ENCODE data around the gene MSI2. TPM values are rescaled to one million over a fixed set of nuclear protein-coding genes. Genes with fewer than 3 reads are reported as not detected.

Gene MSI2
- total RNA-seq, 1 donor from 2014 or later: 67.9 TPM

DNA sequence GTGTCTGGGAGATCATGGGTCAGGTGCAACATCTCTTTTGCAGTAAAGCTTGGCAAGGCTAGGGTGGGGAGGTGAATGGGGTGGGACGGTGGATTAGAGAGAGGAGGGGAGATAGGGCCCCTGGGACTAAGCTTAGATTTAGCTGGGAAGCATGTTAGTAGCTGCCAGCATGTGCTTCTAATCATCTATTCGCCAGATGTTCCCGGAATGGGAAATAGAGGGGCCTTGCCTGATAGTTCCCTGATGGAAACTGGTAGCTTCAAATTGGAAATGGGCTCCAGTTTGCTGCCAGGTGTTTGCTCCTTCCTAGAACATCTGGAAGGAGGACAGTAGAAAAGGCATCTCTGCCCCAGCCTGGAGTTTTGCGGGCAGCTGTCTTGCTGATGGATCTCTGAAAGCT, 312.7 kb downstream of the MSI2 start:
- H3K4me3 Mint-ChIP-seq (ENCODE audit: unreplicated experiment): no peak overlapping the region
- H3K27ac Mint-ChIP-seq (ENCODE audit: unreplicated experiment): no peak overlapping the region
- TF ChIP-seq, protein P1, sequence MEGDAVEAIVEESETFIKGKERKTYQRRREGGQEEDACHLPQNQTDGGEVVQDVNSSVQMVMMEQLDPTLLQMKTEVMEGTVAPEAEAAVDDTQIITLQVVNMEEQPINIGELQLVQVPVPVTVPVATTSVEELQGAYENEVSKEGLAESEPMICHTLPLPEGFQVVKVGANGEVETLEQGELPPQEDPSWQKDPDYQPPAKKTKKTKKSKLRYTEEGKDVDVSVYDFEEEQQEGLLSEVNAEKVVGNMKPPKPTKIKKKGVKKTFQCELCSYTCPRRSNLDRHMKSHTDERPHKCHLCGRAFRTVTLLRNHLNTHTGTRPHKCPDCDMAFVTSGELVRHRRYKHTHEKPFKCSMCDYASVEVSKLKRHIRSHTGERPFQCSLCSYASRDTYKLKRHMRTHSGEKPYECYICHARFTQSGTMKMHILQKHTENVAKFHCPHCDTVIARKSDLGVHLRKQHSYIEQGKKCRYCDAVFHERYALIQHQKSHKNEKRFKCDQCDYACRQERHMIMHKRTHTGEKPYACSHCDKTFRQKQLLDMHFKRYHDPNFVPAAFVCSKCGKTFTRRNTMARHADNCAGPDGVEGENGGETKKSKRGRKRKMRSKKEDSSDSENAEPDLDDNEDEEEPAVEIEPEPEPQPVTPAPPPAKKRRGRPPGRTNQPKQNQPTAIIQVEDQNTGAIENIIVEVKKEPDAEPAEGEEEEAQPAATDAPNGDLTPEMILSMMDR (IDR thresholded peaks at IDR 0.05; ENCODE audit: insufficient read depth, low read depth, low read length): no peak
- TF ChIP-seq EZH2 (IDR thresholded peaks at IDR 0.05; ENCODE audit: insufficient read depth, low read length): no peak
- Histone ChIP-seq H2AFZ (ENCODE audit: low read depth, low read length) (no peak overlapping the region), H3K36me3 (ENCODE audit: insufficient read depth, low read length) (no peaks in the 10 kb centered on the region), H3K4me3 (ENCODE audit: insufficient read depth, low read depth, low read length) (no peak overlapping the region), H3K9ac (ENCODE audit: low read length) (no peak overlapping the region), H3K4me2 (ENCODE audit: low read length) (no peak overlapping the region), H3K27me3 (ENCODE audit: insufficient read depth, low read length) (no peaks in the 10 kb centered on the region), H4K20me1 (ENCODE audit: insufficient read depth, low read length) (peaks cover 12% of the 10 kb centered on the region), H3K79me2 (ENCODE audit: insufficient read depth, low read length) (no peaks in the 10 kb centered on the region), H3K4me1 (ENCODE audit: insufficient read depth, low read length) (no peaks in the 10 kb centered on the region), H3K9me3 (ENCODE audit: insufficient read depth, low read depth, low read length) (no peaks in the 10 kb centered on the region), H3K27ac (ENCODE audit: low read depth, low read length) (no peak overlapping the region)
- H3K27me3 Mint-ChIP-seq (ENCODE audit: low read depth, unreplicated experiment): no peaks in the 10 kb centered on the region
- H3K4me1 Mint-ChIP-seq (ENCODE audit: low read depth, unreplicated experiment): peaks cover 2% of the 10 kb centered on the region
- no peaks in the 10 kb centered on the region for H3K9me3 Mint-ChIP-seq (ENCODE audit: unreplicated experiment)
- no peak for DNase-seq (ENCODE audit: low read depth)
- H3K36me3 Mint-ChIP-seq (ENCODE audit: low read depth, unreplicated experiment): peaks cover 15% of the 10 kb centered on the region
- FAIRE-seq: no peak

DNA sequence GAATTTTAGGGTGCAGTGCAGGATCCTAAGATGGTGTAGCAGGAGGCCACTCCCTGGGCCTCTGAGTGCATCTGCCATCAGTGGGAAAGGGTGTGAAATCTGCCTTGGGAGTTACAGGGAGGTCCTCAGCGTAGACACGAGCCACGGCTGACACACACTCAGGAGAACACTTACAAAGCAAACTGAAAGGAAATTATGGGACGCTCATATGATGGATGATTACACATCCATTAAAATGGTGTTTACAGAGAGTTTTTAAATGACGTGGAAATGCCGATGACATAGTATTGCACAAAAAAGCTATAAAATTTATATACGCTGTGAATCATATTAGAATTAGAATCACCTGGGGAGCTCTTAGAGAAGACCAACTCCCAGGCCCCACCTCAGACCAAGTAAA, 313.5 kb downstream of the MSI2 start:
- Mint-ChIP-seq H3K27me3 (ENCODE audit: low read depth, unreplicated experiment) (no peaks in the 10 kb centered on the region), H3K9me3 (ENCODE audit: unreplicated experiment) (no peaks in the 10 kb centered on the region), H3K27ac (ENCODE audit: unreplicated experiment) (no peak overlapping the region), H3K4me3 (ENCODE audit: unreplicated experiment) (no peak overlapping the region), H3K36me3 (ENCODE audit: low read depth, unreplicated experiment) (peaks cover 17% of the 10 kb centered on the region), H3K4me1 (ENCODE audit: low read depth, unreplicated experiment) (peaks cover 2% of the 10 kb centered on the region)
- Histone ChIP-seq H3K4me1 (ENCODE audit: insufficient read depth, low read length) (no peaks in the 10 kb centered on the region), H3K27me3 (ENCODE audit: insufficient read depth, low read length) (no peaks in the 10 kb centered on the region), H3K27ac (ENCODE audit: low read depth, low read length) (no peak overlapping the region), H3K9ac (ENCODE audit: low read length) (no peak overlapping the region), H3K79me2 (ENCODE audit: insufficient read depth, low read length) (no peaks in the 10 kb centered on the region), H3K9me3 (ENCODE audit: insufficient read depth, low read depth, low read length) (no peaks in the 10 kb centered on the region), H3K4me2 (ENCODE audit: low read length) (no peak overlapping the region), H4K20me1 (ENCODE audit: insufficient read depth, low read length) (peaks cover 12% of the 10 kb centered on the region), H3K4me3 (ENCODE audit: insufficient read depth, low read depth, low read length) (no peak overlapping the region), H2AFZ (ENCODE audit: low read depth, low read length) (no peak overlapping the region), H3K36me3 (ENCODE audit: insufficient read depth, low read length) (no peaks in the 10 kb centered on the region)
- DNase-seq (ENCODE audit: low read depth) (no peak), FAIRE-seq (no peak)
- no peak for TF ChIP-seq EZH2 (IDR thresholded peaks at IDR 0.05; ENCODE audit: insufficient read depth, low read length)

DNA sequence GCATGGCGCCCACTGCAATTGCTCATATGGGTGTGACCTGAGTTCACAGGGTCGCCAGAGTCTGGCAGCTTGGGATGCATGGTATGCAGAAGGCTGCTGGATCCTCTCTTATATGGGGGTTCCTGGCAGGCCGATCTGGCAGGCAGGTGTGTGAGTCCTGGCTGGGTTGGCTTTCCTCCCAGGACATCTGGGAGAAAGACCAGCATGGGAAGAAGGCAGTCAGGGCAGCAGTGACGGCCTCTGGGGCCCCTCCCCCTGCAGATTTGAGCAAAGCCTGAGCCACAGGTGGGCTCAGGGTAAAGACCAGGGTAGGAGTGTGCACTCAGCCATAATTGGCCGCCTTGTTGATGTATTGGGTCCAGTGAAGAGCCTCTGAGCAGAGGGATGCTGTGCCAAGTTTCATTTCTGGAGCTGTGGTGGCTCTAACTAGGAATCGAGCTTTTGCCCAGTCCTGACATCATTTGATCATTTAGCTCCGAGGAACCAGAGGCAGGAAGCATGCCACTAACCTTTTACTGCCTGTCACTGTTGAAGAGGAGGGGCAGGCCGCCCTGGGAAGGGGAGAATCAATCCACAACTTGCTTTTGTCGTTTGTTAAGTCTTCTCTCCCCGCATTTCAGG, 314.5 kb downstream of the MSI2 start:
- no peaks in the 10 kb centered on the region for H3K79me2 ChIP-seq (ENCODE audit: insufficient read depth, low read length)
- FAIRE-seq: no peak
- no peak overlapping the region for H3K4me3 ChIP-seq (ENCODE audit: insufficient read depth, low read depth, low read length)
- Mint-ChIP-seq H3K4me1 (ENCODE audit: low read depth, unreplicated experiment) (peaks cover 2% of the 10 kb centered on the region), H3K4me3 (ENCODE audit: unreplicated experiment) (no peak overlapping the region), H3K27ac (ENCODE audit: unreplicated experiment) (peak overlapping the region; percentile 19), H3K27me3 (ENCODE audit: low read depth, unreplicated experiment) (no peaks in the 10 kb centered on the region), H3K9me3 (ENCODE audit: unreplicated experiment) (no peaks in the 10 kb centered on the region), H3K36me3 (ENCODE audit: low read depth, unreplicated experiment) (peaks cover 15% of the 10 kb centered on the region)
- no peak overlapping the region for H3K27ac ChIP-seq (ENCODE audit: low read depth, low read length)
- TF ChIP-seq EZH2 (IDR thresholded peaks at IDR 0.05; ENCODE audit: insufficient read depth, low read length): no peak
- TF ChIP-seq, protein P1 (IDR thresholded peaks at IDR 0.05; ENCODE audit: insufficient read depth, low read depth, low read length): no peak
- H3K9me3 ChIP-seq (ENCODE audit: insufficient read depth, low read depth, low read length): no peaks in the 10 kb centered on the region
- H3K36me3 ChIP-seq (ENCODE audit: insufficient read depth, low read length): no peaks in the 10 kb centered on the region
- H3K27me3 ChIP-seq (ENCODE audit: insufficient read depth, low read length): no peaks in the 10 kb centered on the region
- no peaks in the 10 kb centered on the region for H3K4me1 ChIP-seq (ENCODE audit: insufficient read depth, low read length)
- H3K4me2 ChIP-seq (ENCODE audit: low read length): no peak overlapping the region
- no peak overlapping the region for H2AFZ ChIP-seq (ENCODE audit: low read depth, low read length)
- H3K9ac ChIP-seq (ENCODE audit: low read length): no peak overlapping the region
- H4K20me1 ChIP-seq (ENCODE audit: insufficient read depth, low read length): peaks cover 6% of the 10 kb centered on the region
- DNase-seq (ENCODE audit: low read depth): no peak
